GM18868 (cell line): Measurements from ENCODE around the gene MAPT.
"Not testable (repeated sequence)": the region's sequence is repeated elsewhere in the genome, so short reads cannot be mapped to it uniquely, and the experiment has no call there.

Source experiments
- ATAC-seq: cut with Tn5 transposase; IDR thresholded peaks from one replicate; pipeline ENCODE4 v1.9.1; 2021; ENCODE audit warnings: mild to moderate bottlenecking, moderate library complexity; ENCODE audit not compliant: unreplicated experiment

The MAPT gene

GRCh38 chr17:45949755-45950320 lies 55.5 kb downstream of the MAPT start:
- ATAC-seq, result no peak

- ATAC-seq, result no peak
Measured at GRCh38 chr17:45950888-45951287, 56.5 kb downstream of the MAPT start.

GRCh38 chr17:45951403-45951802 lies 57.0 kb downstream of the MAPT start:
- no peak for ATAC-seq

- no peak for ATAC-seq
Measured at GRCh38 chr17:45951941-45952340, 57.6 kb downstream of the MAPT start.

GRCh38 chr17:45952814-45953320 lies 58.5 kb downstream of the MAPT start:
- no peak for ATAC-seq

GRCh38 chr17:45953561-45953960 lies 59.2 kb downstream of the MAPT start:
- ATAC-seq, result no peak

GRCh38 chr17:45954914-45955313 lies 60.6 kb downstream of the MAPT start:
- no peak for ATAC-seq

- no peak for ATAC-seq
Measured at GRCh38 chr17:45955326-45955725, 61.0 kb downstream of the MAPT start.

- ATAC-seq, result no peak
Measured at GRCh38 chr17:45956090-45956489, 61.7 kb downstream of the MAPT start.

- not testable (repeated sequence) for ATAC-seq
Measured at GRCh38 chr17:45956746-45957145, 62.4 kb downstream of the MAPT start.

GRCh38 chr17:45958307-45958706 lies 64.0 kb downstream of the MAPT start:
- ATAC-seq, result no peak

GRCh38 chr17:45958994-45959665 lies 64.8 kb downstream of the MAPT start:
- ATAC-seq, result no peak

GRCh38 chr17:45960311-45960710 lies 66.0 kb downstream of the MAPT start:
- ATAC-seq, result no peak

GRCh38 chr17:45961206-45961605 lies 66.9 kb downstream of the MAPT start:
- no peak for ATAC-seq

GRCh38 chr17:45962221-45962972 lies 68.0 kb downstream of the MAPT start:
- ATAC-seq, result no peak

- ATAC-seq, result no peak
Measured at GRCh38 chr17:45963283-45963682, 68.9 kb downstream of the MAPT start.

GRCh38 chr17:45963889-45964288 lies 69.5 kb downstream of the MAPT start:
- no peak for ATAC-seq

GRCh38 chr17:45964634-45965033 lies 70.3 kb downstream of the MAPT start:
- no peak for ATAC-seq

- ATAC-seq, result no peak
Measured at GRCh38 chr17:45965812-45966211, 71.5 kb downstream of the MAPT start.

- ATAC-seq, result no peak
Measured at GRCh38 chr17:45966606-45967280, 72.4 kb downstream of the MAPT start.

GRCh38 chr17:45967378-45967777 lies 73.0 kb downstream of the MAPT start:
- ATAC-seq, result no peak
